NOMO-1 treated with dmso at 0.1 percent for 144 hours (cell line): Measurements from ENCODE around the gene MON1A.

Experiments
- DNase-seq: peaks from one replicate; lab custom pipeline; 2025; ENCODE audit not compliant: unreplicated experiment; lab: John Stamatoyannopoulos, UW

The MON1A gene

DNA sequence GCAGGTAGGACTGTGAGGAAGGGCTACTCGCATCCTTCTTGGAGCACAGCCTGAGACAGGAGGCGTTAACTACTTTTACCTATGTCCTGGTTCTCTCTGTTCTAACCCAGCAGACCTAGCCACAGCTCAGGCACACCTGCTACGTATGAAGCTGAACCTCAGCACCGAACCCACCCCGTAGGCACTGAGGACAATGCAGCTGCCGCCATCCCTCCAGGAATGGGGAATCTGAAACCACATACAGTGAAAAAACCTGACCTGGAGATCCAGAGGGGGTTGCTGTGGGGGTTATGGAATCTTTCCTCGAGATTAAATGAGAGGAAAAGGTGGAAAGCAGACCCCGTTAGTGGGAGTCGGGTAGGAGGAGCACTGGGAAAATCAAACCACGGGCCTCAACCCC lies 40.3 kb downstream of the MON1A start:
- DNase-seq: no peak

DNA sequence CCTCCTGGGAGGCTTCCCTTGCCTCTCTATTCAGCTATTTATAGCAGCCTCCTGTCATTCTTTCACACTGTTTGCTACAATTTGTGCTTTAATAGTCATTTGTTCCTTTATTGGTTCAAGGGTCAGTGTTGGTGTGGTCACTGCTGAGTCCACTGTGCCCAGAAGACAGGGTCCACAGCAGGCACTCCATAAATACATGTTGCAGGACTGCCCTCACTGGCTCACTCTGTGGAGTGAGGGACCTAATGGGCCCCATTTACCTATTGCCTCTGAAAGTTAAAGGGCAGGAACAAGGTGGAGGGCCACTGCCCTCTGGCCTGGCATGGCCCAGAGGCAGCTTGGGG lies 42.7 kb downstream of the MON1A start:
- DNase-seq: no peak

DNA sequence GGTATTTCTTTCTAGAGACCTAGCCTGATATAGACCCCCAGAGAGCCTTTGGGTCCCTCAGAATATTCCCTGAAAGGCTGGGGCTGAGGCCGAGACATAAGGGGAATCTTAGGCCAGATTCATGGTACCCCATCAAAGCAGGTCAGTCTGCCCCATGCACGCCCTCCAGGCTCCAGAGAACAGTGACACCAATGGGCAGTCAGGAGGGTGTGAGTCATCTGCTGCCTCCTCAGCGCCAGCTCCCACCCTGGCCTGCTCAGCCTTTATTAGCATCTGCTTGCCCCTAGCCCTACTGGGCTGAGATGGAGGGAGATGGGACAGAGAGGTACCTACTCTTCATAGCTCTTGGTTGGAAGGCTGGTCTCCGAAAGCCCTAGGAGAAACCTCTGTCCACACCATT lies 45.6 kb downstream of the MON1A start:
- DNase-seq: no peak

DNA sequence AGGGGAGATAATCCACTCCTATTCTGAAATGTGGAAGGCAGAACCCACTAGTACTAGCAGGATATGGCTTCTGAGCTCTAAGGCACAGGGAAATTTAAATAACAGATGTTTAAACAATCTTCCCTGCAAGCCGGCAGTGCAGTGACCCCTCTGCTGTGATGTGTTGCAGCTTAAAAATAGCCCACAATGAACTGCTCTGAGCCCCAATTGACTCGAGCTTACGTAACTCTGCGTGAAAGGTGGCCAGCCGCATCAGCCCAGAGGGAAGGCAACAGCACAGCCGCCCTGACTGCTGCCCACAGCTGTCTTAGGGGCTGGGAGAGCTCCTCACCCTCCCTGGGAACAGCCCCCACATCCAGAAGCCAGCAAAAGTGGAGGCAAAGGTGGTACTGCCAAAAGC lies 47.4 kb downstream of the MON1A start:
- DNase-seq: peak; percentile 59

DNA sequence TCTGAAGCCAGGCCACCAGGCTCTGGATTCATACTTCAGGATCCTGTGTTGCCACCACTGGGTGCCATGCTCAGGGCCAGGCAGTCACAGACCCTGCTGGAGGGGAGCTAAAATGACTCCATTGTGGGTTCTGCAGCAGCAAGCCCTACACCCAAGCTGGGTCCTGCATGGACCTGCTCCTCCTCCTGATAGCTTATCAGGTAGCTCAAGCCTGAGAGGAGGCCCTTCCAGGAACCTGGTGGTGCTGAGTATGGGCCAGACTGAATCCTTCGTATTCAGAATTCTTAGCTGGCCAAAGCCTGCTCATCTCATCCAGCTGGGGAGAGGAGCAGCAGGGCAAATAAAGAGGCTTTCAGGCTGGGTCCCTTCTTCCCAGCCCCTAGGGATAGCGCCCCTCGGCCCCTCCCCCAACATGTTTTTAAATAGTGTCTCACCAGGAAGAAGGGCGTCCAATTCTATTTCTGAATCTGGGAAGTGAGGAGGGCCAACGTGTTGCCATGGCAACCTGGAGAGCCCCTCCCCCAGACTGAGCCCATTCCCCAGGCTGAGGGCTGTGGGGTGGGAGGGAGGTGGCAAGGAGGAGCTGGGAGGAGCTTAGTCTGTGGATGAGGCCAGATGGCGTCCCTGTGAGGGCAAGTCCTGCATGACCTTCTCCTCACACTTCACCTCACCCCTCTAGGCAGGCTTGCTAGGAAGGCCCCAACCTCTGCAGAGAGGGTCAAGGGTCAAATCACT lies 48.9 kb downstream of the MON1A start:
- no peak for DNase-seq

DNA sequence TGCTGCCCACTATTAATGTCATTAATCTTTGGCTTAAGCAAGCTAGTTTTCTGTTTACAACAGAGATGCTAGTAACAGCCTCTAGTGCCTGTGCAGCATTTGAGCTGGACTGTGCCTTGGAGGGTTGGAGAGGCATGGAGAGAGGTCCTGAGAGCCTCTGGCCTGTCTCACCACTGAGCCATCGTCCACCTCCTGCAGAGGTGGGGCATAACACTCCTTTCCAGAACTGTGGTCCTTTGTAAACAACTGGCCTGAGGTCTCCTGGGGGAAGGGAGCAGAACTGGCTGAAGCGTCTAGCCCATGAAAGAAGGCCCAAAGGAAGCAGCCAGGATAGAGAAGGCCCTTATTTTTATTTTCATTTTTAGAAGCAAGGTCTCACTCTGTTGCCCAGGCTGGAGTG lies 49.9 kb downstream of the MON1A start:
- DNase-seq: no peak

DNA sequence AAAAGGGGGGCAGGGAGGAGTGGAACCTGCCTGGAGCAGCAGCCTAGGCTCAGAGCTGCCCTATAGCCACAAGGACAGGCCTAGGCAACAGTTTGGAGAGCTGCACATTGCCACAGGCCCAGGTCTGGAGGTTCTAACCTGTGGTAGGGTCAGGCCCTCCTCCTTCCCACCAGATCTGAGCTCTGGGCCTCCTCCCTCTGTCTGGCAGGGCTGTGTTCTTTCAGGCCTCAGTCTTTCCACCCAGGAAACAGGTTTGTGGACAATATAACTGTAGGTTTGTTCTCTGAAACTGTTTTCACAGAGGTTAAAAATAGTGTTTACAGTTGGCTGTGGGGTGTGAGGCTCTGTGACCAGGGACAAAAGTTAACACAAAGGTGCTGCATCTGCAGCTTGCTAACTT lies 50.9 kb downstream of the MON1A start:
- DNase-seq: no peak

DNA sequence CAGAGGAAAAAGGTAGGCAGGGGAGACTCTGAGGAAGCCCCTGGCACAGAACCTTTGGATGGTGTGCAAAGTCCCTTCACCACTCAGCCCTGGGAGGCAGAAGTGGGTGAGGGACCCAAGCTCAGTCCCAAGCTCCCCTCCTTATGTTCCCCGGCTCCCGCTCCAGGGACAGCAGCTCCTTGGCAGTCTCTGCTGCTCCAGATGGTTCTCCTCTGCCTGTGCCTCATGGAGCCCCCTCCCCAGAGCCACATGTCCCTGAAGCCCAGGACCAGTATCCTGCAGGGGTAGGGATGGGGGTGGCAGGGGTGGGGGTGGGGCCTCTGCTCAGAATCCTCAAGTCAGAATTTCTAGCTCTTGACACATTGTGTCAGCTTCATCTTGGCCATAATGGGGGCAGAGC lies 51.9 kb downstream of the MON1A start:
- no peak for DNase-seq

DNA sequence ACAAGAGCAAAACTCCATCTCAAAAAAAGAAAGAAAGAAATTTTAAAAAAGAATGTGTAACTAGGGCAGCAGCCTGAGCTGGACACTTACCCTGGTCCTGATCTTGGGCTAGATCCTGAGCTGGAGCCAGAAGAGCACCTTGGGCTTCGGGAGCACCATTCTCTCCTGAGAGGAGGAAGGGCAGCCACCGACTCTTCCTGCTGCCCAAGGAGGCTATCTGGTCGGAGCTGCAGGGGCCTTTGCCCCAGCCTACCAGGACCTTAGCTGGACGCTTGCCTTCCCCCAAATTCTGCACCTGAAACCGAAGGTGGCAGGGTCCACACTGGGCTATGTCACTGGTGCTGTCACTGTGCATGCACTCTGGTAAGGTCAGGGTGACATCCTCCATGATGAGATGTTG lies 53.0 kb downstream of the MON1A start:
- DNase-seq: no peak

DNA sequence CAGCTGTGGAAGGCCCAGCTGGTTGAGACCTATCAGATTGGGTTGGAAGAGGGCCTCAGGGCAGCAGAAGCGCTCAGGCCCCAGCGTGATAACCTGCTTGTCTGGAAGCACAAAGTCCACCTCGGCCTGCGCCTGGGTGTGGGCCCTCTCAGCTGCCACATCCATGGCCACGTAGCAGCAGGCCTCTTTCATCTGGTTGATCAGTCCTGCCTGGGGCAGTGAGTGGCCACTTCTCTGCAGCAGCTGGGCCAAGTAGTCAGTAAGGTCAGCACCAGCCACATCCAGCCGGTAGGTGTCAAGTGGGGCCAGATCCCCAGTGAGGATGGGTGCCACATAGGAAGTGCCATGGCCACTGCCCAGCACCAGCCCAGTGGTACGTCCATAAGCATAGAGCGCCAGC lies 56.0 kb downstream of the MON1A start:
- no peak for DNase-seq

DNA sequence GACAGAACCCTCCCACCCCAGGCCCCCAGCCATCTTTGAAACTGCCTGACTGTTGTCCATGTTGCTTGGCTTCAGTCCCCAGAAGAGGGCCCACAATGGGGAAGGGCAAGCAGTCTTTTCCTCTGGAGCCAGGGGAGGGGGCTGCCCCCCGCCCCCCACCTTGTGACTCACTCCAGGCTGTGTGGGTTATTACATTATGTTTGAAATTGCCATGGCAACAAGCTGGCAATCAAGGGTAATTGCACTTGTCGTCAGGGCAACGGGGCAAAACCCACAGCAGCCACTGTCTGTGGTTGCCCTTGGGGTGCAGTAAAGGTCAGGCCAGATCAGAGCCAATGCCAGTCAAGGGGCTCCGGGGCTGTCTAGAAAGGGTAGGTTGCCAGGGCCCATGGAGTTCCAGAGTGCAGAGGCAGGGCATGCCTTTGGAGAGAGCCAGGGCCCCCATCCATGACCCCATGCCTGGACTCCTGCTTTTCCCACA lies 56.8 kb downstream of the MON1A start:
- peak; percentile 48 for DNase-seq

DNA sequence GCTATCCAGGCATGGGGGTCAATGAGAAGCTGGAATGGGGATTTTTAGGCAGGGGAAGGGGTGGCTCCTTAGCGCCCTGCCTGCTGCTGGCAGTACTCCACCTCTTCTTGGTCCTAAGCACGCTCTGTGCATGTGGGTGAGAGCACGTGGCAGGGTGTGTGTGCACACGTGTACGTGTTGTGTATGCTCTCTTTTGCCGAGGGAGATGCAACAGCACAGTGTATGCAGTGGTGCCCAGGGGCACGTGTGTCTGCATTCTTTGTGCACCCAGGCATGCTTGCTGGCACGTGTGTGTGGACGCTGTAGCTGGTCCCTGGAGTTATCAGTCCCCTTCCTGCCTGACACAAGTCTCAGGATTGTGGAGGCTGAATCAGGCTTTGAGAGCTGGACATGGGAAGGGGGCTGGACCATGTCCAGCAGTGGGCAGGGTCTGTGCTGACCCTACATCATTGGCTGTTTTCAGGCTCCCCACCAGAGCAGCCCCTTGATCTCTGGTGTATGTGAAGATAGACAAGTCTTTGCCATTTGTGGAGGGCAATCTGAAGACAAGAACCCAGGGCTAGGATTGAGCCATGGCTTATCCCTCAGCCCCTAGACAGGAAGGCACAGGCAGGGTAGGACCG lies 58.0 kb downstream of the MON1A start:
- no peak for DNase-seq

DNA sequence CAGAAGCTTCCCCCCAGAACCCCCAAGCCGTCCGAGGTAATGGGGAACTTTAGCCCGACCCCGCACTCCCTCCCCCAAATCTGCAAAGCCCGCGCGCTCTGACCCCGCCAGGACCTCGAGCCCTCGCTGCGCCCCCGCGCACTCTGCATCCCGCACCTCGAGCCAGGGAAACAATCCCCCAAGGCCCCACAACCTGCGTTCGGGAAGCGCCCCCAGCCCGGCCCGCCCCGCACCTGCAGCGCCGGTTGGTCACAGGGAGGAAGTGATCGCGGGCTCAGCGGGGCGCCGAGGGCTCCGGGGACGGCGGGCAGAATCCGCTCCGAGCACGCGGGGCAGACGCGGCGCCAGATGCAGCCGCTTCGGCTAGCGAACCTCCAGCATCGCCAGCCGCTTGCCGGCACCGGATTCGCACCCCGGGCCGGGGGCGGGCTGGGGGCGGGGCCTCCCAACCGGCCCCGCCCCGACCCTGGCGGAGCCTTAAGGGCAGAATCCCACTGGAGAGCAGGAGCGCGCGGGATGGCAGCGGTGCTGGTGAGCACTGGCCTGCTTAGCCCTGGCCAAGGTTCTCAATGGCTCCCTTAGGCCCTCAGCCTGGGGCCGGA lies 60.0 kb downstream of the MON1A start, which contains the start of gene CAMKV:
TSS of gene CAMKV (minus strand) at position 382 of the 602 bp plus-strand sequence. CDS start 7,518 bp downstream, outside the sequence.
- DNase-seq: peak; percentile 14

DNA sequence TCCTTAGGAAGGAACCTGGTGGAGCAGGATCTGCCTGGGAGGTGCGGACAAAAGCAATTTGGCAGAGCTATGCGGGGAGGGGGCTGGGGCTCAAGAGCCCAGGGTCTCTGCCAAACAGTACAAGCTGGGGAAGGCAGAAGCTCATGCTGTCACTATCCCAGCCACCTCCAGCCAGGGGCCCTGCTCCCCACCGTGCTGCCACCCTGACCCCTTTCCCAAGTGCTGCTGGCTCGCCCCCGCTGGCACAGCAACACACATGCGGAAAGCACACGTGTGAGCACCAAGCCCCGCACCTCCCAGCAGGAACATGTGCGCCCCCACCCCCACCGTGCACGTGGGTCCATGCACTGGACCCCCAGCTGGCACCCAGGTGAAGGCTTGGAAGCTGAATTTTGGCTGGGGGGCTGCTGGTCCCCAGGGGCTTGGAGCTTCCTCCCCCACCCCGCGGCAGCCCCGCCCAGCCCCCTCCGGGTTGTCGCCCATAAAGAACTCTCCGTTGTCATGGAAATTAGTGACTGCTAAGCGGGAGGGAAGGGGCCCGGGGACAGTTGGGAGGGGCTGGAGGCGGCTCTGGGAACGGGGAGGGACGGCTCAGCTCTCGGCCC lies 60.6 kb downstream of the MON1A start:
- no peak for DNase-seq

DNA sequence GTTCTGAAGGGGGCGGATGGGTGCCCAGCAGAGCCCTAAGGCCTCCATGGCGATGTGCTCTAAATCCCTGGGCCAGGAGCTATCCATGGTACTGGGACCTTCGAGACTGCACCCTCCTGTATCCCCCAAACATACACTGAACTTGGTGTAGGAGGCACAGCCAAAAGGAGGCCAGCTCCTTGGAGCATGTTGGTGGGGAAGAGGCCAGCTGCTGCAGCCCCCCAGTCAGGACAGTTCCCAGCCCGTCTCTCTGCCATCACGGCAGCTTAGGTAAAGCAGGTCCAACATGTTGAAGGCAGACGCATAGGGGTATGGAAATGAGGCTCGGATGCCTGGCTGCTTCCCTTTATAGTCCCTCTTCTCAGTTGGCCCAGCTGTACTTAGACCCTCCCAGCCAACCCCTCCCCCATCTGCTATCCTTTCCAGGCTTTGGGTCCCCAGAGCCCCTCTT lies 61.7 kb downstream of the MON1A start:
- no peak for DNase-seq

DNA sequence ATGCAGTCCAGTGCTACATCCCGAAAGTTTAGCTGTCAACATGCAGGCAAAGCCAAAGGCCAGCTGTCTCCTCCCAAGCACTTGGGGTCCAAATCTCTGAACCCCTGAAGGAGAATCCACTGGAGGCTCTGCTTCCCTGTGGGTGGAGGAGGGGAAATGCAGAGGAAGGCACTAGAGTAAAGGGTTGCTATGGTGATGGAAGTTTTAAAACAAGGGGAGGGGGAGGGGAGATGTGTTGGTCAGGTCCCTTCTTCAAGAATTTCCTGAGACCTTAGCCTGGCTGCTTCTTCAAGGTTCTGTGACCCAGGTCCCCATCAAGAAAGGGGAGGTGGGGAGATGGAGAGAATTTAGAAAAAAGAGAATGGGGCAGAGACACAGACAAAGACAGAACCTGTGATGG lies 62.2 kb downstream of the MON1A start:
- no peak for DNase-seq

DNA sequence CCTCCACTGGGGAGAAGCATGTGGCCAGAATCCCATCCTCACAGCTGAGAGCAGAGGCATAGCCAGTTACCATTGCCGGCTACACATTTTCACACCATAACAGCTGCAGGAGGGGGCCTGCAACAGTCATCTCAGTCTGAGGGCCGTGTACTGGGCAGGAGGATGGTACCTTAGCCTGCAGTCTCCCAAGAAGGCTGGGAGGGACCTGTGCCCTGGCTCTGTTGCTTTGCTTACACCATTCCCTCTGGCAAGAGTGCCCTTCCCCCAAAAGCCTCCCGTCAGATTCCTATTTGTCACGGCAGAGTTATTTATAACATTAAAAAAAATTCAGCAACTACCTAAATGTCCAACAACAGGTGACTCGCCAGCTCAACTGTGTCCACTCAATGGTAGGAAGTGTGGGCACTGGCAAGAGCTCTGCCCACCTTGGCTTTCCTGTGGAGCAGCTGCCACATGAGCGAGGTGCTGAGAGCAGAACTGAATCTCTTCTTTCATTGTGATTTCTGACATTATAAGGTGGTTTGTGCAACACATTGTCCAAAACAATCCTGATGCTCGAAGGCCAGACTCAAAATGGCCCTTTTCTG lies 64.3 kb downstream of the MON1A start:
- DNase-seq: no peak

DNA sequence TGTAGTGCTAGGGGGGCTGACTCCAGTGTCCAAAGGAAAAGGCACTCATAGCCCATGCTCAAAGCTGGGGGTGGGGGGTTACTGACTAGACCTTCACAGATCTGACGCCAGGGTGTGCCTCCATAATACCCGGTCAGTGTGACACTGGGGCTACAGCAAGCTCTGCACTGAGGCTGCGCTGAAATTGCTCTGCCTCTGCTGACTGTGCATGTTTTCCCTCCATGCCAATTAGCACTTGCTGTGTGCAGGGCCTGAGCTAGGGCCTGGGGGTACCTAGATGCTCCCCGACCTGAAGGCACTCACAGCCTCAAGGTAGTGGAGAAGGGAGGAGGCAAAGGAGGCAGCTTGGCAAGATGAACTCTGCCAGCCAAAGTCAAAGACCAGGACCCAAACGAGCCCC lies 65.1 kb downstream of the MON1A start:
- no peak for DNase-seq

DNA sequence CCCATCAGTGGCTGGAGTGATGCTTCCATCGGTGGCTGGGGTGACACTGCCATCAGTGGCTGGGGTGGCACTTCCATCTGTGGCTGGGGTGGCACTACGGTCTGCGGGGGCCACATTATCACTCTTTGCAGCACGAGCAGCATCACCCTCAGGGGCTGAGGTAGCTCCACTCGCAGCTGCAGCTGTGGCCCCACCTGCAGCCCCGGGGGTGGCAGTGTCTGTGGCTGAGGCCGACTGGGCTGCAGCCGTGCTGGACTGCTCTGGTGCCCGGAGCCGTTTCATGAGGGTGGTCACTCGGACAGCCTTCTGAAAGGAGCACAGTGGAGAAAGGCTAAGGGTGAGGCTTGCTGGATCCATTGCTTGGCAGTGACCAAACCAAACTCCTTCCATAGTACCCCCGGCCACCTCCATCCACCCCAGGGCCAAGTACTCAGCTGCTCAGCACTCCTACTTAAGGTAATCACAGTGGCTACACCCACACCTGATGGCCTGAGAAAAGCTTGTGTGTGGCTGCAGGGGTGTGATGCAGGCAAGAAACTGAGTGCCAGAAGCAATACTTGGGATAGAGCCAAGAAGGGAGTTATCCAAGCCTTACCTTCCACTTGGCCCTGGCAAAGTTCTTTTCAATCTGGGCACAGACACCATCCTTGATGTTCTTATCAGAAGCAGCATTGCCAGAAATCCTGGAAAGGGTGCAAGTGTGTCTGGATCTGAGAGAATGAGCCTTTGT lies 69.9 kb downstream of the MON1A start:
- DNase-seq: no peak
